Superior temporal gyrus (tissue), 1 donor: ENCODE results near the gene SLC35C1.

Experiments used
- DNase-seq: peaks from one replicate; pipeline ENCODE4 v3.0.0-alpha.2; 2016; ENCODE audit errors: extremely low spot score

Gene SLC35C1

GRCh38 chr11:45804761-45805304, at the start of gene SLC35C1:
TSS of gene SLC35C1 (plus strand) at chr11:45805149. CDS start at chr11:45805802, 653 bp downstream.
- DNase-seq, result peak; percentile 95

- no peak for DNase-seq
Observed at GRCh38 chr11:45755281-45755859, 49.6 kb upstream of the SLC35C1 start.

GRCh38 chr11:45756384-45757010, 48.5 kb upstream of the SLC35C1 start:
- no peak for DNase-seq

GRCh38 chr11:45757672-45758071, 47.3 kb upstream of the SLC35C1 start:
- no peak for DNase-seq

GRCh38 chr11:45761659-45762058, 43.3 kb upstream of the SLC35C1 start:
- no peak for DNase-seq

- DNase-seq, result no peak
Observed at GRCh38 chr11:45765107-45765668, 39.8 kb upstream of the SLC35C1 start.

GRCh38 chr11:45765836-45766235, 39.1 kb upstream of the SLC35C1 start:
- DNase-seq, result no peak

- DNase-seq, result no peak
Observed at GRCh38 chr11:45766469-45766868, 38.5 kb upstream of the SLC35C1 start.

GRCh38 chr11:45768486-45768885, 36.5 kb upstream of the SLC35C1 start:
- DNase-seq, result no peak

GRCh38 chr11:45769960-45770359, 35.0 kb upstream of the SLC35C1 start:
- no peak for DNase-seq

GRCh38 chr11:45771193-45771565, 33.8 kb upstream of the SLC35C1 start:
- peak; percentile 85 for DNase-seq

- peak; percentile 85 for DNase-seq
Observed at GRCh38 chr11:45771566-45772448, 33.1 kb upstream of the SLC35C1 start.

GRCh38 chr11:45772449-45772774, 32.5 kb upstream of the SLC35C1 start:
- no peak for DNase-seq

- DNase-seq, result no peak
Observed at GRCh38 chr11:45772986-45773785, 31.8 kb upstream of the SLC35C1 start.

GRCh38 chr11:45773786-45774655, 30.9 kb upstream of the SLC35C1 start:
- no peak for DNase-seq

GRCh38 chr11:45774786-45775185, 30.2 kb upstream of the SLC35C1 start:
- DNase-seq, result no peak

GRCh38 chr11:45777127-45777969, 27.6 kb upstream of the SLC35C1 start:
- DNase-seq, result no peak

GRCh38 chr11:45778341-45778740, 26.6 kb upstream of the SLC35C1 start:
- no peak for DNase-seq

GRCh38 chr11:45779602-45780001, 25.3 kb upstream of the SLC35C1 start:
- DNase-seq, result no peak

- no peak for DNase-seq
Observed at GRCh38 chr11:45786272-45786671, 18.7 kb upstream of the SLC35C1 start.
